PC-9 (cell line): ENCODE results near the gene DIPK2B. TPM values are rescaled to one million over a fixed set of nuclear protein-coding genes. Genes with fewer than 3 reads are reported as not detected.

ENCODE experiments used
- BruUV-seq: library from RNA; stranded (reverse); fragments of 400-500 nt; replicated peaks from 2 replicates; lab custom pipeline; 2021; lab: Mats Ljungman, UMichigan
- CTCF ChIA-PET: fragments of 300-600 bp; sonication (Branson Sonifier 250); formaldehyde crosslinking; loops from one replicate; lab custom pipeline; 2022; ENCODE audit warnings: antibody characterized with exemption; lab: Charles Lee
- POLR2A ChIA-PET: fragments of 300-600 bp; sonication (Branson Sonifier 250); formaldehyde crosslinking; loops from one replicate; lab custom pipeline; 2022; ENCODE audit warnings: antibody characterized with exemption; ENCODE audit not compliant: unreplicated experiment; lab: Charles Lee
- DNase-seq, 2 experiments: peaks; one replicate each; pipeline versions ENCODE4 v3.0.0 to v3.0.0-alpha.2; 2015 to 2022; ENCODE audit warnings: mixed read lengths in 1 of 2
- H2AFZ ChIP-seq: fragments of 200-600 bp; sonication (generic); 2 replicates; pipeline ENCODE4 v1.8.1; 2017; ENCODE audit warnings: antibody characterized with exemption
- H3F3A ChIP-seq: fragments of 200-600 bp; sonication (generic); 2 replicates; pipeline ENCODE4 v1.8.1; 2017; ENCODE audit warnings: antibody characterized with exemption, mild to moderate bottlenecking, low read depth; ENCODE audit not compliant: insufficient read depth
- H3K27ac ChIP-seq: fragments of 200-600 bp; sonication (generic); 2 replicates; pipeline ENCODE4 v1.6.1; 2016; ENCODE audit warnings: mixed run types
- H3K27me3 ChIP-seq: fragments of 200-600 bp; sonication (generic); 2 replicates; pipeline ENCODE4 v1.6.1; 2016; ENCODE audit warnings: low read depth, mixed run types; ENCODE audit not compliant: insufficient read depth
- H3K36me3 ChIP-seq: fragments of 200-600 bp; sonication (generic); 2 replicates; pipeline ENCODE4 v1.6.1; 2016; ENCODE audit warnings: low read depth, mixed run types
- H3K4me1 ChIP-seq: fragments of 200-600 bp; sonication (generic); replicated peaks from 2 replicates; pipeline ENCODE4 v1.6.1; 2016; ENCODE audit warnings: mixed run types; ENCODE audit not compliant: insufficient read depth
- H3K4me2 ChIP-seq: fragments of 200-600 bp; sonication (generic); 2 replicates; pipeline ENCODE4 v1.6.1; 2017; ENCODE audit warnings: mixed run types
- H3K4me3 ChIP-seq: fragments of 200-600 bp; sonication (generic); 2 replicates; pipeline ENCODE4 v1.6.1; 2016; ENCODE audit warnings: mixed run types
- H3K79me2 ChIP-seq: fragments of 200-600 bp; sonication (generic); 2 replicates; pipeline ENCODE4 v1.6.1; 2017; ENCODE audit warnings: low read depth, mixed run types
- H3K9me2 ChIP-seq: fragments of 200-600 bp; sonication (generic); 2 replicates; pipeline ENCODE4 v1.8.1; 2017; ENCODE audit warnings: mild to moderate bottlenecking; ENCODE audit not compliant: insufficient read depth
- H3K9me3 ChIP-seq: fragments of 200-600 bp; sonication (generic); 2 replicates; pipeline ENCODE4 v1.8.1; 2016; ENCODE audit warnings: low read depth; ENCODE audit not compliant: insufficient read depth
- H4K20me1 ChIP-seq: fragments of 200-600 bp; sonication (generic); 2 replicates; pipeline ENCODE4 v1.8.1; 2017; ENCODE audit not compliant: insufficient read depth
- CTCF ChIP-seq: fragments of 200-600 bp; sonication (generic); conservative IDR thresholded peaks from 2 replicates; pipeline ENCODE4 v1.6.1; 2017; ENCODE audit warnings: mixed run types, antibody characterized with exemption, mild to moderate bottlenecking, moderate library complexity
- EZH2 ChIP-seq: fragments of 200-600 bp; sonication (generic); IDR thresholded peaks from 2 replicates; pipeline ENCODE4 v1.8.0; 2017; ENCODE audit warnings: antibody characterized with exemption, low read depth
- intact Hi-C: fragments of 100-400 bp; cut with micrococcal nuclease; formaldehyde crosslinking; loops from one replicate; pipeline ENCODE4 v1.10.0; 2022; ENCODE audit not compliant: unreplicated experiment
- total RNA-seq: library from RNA; stranded (reverse); gene quantifications from 2 replicates; pipeline ENCODE4 v1.2.3, GENCODE V29; 2021

Gene DIPK2B
- total RNA-seq, 1 experiment from 2014 or later, result not detected

- no peak overlapping the region for H2AFZ ChIP-seq
- no peaks in the 10 kb centered on the region for H3K9me2 ChIP-seq
- H4K20me1 ChIP-seq, result no peaks in the 10 kb centered on the region
- ChIA-PET POLR2A (no interaction called here), CTCF (no interaction called here)
- TF ChIP-seq CTCF (no peak), EZH2 (no peak)
- no peaks in the 10 kb centered on the region for H3K79me2 ChIP-seq
- H3K27me3 ChIP-seq, result no peaks in the 10 kb centered on the region
- no peaks in the 10 kb centered on the region for H3K36me3 ChIP-seq
- intact Hi-C loops, result no loop called here
- no peak overlapping the region for H3K4me3 ChIP-seq
- H3F3A ChIP-seq, result no peaks in the 10 kb centered on the region
- DNase-seq, result no peak
- H3K27ac ChIP-seq, result no peak overlapping the region
- no peaks in the 10 kb centered on the region for H3K4me1 ChIP-seq
- no TSS peak for BruUV-seq
- H3K9me3 ChIP-seq, result no peaks in the 10 kb centered on the region
- no peak overlapping the region for H3K4me2 ChIP-seq
These were observed 46.2 kb downstream of the DIPK2B start for GRCh38 chrX:45154462-45154861.

- H3K4me2 ChIP-seq, result no peak overlapping the region
- H3K9me3 ChIP-seq, result no peaks in the 10 kb centered on the region
- no peak for DNase-seq
- TF ChIP-seq EZH2 (no peak), CTCF (no peak)
- H3K79me2 ChIP-seq, result no peaks in the 10 kb centered on the region
- H3F3A ChIP-seq, result no peaks in the 10 kb centered on the region
- H3K36me3 ChIP-seq, result no peaks in the 10 kb centered on the region
- H4K20me1 ChIP-seq, result no peaks in the 10 kb centered on the region
- no TSS peak for BruUV-seq
- no peaks in the 10 kb centered on the region for H3K4me1 ChIP-seq
- intact Hi-C loops, result no loop called here
- no peak overlapping the region for H3K4me3 ChIP-seq
- CTCF ChIA-PET, result no interaction called here
- no peak overlapping the region for H2AFZ ChIP-seq
- H3K27me3 ChIP-seq, result no peaks in the 10 kb centered on the region
- H3K27ac ChIP-seq, result no peak overlapping the region
- POLR2A ChIA-PET, result no interaction called here
- no peaks in the 10 kb centered on the region for H3K9me2 ChIP-seq
These were observed 46.7 kb downstream of the DIPK2B start for GRCh38 chrX:45154033-45154360.
